ENCODE results near the gene TMEM233.

DNA sequence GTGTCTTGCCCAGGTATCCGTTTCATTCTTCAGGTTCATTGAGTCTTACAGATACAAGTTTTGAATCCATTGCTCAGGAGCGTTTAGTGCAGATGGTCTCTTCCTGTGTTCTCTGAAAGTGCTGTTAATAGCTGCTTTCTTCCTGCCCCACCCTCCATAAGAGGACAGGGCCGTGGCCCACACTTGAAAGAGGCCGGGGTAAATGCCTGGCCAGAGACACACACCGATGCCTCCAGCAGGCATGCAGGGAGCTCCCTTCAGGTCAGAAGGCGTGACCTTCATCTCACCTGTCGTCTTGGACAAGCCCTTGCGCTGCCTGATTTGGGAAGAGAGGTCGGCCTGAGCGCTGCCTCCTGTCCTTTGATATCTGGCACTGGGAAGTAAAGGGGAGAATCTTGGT lies 85.9 kb downstream of the TMEM233 start:
- TF ChIP-seq CTCF (IDR thresholded peaks at IDR 0.05) (no peak), POLR2A (IDR thresholded peaks at IDR 0.05) (no peak), POLR2AphosphoS5 (IDR thresholded peaks at IDR 0.05) (no peak), EP300 (IDR thresholded peaks at IDR 0.05) (no peak)
